HG03066 (cell line): ENCODE results near the gene GM2A.
"Not testable (repeated sequence)": the region's sequence is repeated elsewhere in the genome, so short reads cannot be mapped to it uniquely, and the experiment has no call there.

Experiments used
- ATAC-seq: cut with Tn5 transposase; IDR thresholded peaks from one replicate; pipeline ENCODE4 v1.9.1; 2021; ENCODE audit warnings: low read depth; ENCODE audit not compliant: unreplicated experiment

GM2A gene

DNA sequence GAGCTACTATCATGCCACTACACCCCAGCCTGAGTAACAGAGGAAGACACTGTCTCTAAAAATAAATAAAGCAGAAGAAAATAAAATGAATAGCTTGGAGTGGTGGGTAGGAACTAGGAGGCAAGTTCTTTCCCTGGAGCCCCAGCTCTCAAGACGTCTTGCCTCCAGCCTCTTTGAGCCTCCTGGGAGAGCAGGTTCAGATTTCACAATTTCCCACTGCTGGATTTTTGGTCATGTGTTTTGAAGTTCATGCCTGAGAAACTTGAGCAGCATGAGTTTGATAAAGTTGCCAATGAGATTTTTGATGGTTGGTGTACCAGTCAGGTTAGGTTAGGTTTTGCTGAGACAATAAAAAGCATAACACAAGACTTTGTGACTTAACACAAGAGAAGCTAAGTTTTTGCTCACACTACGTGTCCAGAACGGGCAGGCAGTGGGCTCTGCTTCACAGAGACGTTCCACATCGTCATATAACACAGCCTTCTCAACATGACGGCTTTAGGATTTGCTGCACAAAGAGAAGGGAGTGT lies 25.0 kb upstream of the GM2A start:
- no peak for ATAC-seq

DNA sequence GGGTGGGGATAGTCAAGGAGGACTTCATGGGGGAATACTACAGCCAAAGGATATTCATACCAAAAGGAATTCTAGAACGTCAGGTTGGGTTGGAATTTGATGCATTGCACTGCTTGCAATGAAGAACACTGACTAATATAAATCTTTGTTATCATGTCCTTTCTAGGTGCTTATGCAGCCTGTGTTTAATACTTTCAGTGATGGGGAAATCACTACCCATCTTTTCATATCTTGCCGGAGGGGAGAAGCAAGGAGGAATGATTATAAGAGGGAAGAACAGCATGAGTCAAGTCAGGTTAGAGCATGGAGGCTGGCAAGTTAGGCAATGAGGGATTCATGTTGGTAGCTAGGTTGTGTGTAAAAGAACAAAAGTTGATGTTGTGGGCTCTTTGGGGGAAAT lies 24.0 kb upstream of the GM2A start:
- no peak for ATAC-seq

- ATAC-seq = no peak
These were observed 22.8 kb upstream of the GM2A start for GRCh38 chr5:151230048-151230680.

DNA sequence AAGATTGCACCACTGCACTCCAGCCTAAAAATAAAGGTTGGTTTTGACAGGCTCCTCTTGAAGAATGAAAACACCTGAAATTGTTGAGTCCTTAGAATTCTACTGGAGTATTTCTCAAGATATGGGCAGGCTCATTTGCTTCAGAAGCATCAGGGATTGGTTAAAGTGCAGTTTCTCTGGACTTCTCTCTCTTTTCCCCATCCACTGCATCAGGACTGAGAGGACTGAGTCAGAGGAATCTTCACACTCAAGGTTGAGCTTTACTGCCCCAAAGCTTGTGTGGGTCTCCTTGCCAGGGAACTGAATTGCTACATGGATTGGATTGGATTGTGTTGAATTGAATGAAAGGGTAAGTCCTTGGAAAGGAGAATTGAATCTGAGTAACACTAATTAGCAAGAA lies 21.6 kb upstream of the GM2A start:
- no peak for ATAC-seq

DNA sequence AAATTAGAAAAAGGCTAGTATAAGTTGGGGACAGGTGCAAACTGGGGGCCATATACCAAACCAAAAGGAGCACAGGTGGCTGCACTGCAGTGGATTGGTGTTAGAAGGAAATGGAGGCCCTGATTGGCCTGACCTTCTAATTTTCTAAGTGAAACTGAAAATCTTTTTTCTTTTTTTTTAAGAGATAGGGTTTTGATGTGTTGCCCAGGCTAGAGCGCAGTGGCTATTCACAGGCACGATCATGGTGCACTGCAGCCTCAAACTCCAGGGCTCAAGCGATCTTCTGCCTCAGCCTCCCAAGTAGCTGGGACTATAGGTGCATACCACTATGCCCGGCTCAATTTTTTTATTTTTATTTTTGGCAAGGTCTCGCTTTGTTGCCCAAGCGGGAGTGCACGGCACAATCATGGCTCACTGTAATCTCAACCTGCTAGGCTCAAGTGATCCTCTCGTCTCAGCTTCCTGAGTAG lies 19.3 kb upstream of the GM2A start:
- ATAC-seq = peak; percentile 46

GRCh38 chr5:151234476-151235238 lies 18.3 kb upstream of the GM2A start:
- ATAC-seq = peak; percentile 81

DNA sequence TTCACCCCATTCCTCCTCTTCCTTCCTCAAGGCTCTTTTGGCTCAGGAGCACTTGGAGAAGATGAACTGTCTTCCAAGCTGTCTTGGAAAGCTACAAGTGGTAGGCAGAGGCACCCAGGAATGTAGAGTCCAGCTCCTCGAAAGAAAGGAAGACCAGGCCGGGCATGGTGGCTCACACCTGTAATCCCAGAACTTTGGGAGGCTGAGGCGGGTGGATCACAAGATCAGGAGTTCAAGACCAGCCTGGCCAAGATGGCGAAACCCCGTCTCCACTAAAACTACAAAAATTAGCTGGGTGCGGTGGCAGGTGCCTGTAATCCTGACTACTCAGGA lies 17.8 kb upstream of the GM2A start:
- ATAC-seq = not testable (repeated sequence)

DNA sequence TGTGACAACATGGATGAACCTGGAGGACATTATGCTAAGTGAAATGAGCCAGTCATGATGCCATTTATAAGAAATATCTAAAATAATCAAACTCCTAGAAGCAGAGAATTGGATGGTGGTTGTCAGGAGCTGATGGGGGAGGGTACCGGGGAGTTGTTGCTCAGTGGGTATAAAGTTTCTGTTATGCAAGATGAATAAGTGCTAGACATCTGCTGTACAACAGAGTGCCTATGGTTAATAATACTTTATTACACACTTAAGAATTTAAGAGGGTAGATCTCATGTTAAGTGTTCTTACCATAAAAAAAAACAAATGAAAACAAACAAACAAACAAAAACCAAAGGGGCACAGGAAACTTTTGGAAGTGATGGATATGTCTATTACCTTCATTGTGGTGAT lies 16.1 kb upstream of the GM2A start:
- no peak for ATAC-seq

DNA sequence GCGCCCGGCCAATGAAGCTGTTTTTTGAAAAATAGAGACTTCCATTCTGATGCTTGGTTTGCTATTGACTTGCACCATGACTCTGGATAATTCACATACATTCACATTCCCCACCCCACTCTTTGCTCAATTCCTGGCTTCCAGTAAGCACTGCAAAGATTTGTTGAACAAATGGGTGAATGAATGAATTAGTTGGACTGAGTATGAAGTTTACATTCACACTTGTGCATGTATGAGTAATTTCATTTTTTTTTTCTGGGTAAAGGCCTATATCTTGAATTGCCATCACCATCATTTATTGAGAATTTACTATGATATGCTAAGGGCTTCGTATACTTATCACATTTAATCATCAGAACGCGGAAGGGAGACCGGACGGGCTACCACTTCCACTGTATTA lies 15.3 kb upstream of the GM2A start:
- ATAC-seq = no peak

DNA sequence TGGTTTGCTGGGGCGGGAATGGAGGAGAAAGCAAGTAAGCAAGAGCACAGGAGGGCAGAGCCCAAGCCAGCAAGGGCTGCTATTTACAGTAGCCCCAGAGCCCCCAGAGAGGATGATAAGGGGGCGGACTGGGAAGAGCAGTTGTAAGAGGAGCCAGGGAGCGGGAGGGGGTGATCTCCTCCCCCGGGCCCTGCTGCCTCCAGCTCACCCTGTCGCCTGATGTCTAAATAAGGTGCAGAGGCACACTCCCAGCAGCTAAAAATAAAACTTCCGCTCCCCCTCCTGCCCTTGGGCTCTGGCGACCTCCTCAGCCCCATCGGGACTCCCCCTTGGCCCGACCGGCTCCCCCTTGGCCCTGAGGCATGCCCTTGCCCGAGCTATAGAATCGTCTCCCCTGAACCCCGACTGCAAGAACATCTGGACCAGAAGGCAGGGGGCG lies 14.7 kb upstream of the GM2A start:
- ATAC-seq = peak; percentile 25

DNA sequence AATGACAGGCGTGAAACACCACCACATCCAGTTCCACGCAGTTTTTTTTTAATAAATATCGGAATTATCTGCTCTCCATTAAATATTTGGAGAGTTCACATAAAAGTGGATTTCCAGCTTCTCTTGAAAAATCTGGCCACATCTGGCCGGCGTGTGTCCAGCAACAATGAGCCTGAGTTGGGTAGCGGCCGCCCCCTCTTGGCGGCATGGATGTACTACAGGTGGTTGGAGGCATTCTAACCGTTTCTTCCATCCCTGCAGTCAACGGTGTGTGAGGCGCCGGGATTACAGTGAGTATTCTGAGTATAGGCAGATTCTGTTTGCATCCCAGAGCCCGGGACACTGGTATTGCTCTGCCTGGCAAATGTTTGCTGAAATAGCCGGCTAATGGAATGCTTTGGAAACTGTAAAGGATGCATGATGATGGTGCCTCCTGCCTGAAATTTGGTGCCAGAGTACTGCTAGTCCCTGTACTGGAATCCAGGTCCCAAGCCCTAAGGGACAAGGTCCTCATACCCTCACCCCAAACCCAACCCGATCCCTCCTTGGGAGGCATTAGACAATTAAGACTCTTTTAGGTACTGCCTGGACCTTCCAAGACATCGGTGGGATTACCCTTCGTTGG lies 13.6 kb upstream of the GM2A start:
- ATAC-seq = no peak

DNA sequence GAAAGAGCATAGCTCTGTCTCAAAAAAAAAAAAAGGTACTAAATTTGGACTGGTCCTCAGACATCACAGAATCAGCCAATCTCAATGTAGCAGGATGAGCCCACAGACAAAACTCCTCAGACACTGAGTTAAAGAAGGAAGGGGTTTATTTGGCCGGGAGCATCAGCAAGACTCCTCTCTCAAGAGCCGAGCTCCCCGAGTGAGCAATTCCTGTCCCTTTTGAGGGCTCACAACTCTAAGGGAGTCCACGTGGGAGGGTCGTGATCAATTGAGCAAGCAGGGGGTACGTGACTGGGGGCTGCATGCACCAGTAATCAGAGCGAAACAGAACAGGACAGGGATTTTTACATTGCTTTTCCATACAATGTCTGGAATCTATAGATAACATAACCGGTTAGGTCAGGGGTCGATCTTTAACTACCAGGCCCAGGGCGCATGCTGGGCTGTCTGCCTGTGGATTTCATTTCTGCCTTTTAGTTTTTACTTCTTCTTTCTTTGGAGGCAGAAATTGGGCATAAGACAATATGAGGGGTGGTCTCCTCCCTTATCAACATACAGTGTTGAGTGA lies 12.6 kb upstream of the GM2A start:
- not testable (repeated sequence) for ATAC-seq

DNA sequence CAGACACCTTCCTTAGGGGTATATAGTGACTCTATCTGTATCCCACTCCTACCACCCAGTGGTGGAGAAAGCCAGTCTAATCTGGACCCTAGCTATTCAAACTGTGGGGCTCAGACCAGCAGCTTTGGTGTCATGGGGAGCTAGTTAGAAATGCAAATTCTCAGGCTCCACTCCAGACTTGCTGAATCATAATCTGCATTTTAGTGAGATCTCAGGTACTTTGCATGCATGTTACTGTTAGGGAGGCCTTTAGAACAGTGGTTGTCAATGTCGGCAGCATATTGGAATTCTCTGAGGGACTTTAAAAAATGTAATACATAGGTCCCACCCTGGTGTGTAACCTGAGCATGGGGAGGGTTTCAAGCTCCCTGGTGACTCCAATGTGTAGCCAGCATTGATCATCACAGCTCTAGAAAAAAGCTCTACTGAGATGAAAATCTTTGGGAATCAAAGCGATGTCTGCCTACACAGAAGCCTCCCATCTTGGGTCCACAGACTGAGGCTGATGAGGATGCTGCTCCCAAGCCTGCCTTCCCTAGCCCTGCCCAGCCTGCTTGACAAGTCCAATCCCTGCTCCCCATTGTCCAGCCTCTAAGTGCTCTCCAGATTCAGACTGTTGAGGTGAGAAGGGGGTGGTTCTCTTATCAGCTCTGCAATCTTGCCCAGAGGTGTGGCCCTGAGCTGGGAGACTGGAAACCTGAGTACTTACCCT lies 11.9 kb upstream of the GM2A start:
- ATAC-seq = no peak

DNA sequence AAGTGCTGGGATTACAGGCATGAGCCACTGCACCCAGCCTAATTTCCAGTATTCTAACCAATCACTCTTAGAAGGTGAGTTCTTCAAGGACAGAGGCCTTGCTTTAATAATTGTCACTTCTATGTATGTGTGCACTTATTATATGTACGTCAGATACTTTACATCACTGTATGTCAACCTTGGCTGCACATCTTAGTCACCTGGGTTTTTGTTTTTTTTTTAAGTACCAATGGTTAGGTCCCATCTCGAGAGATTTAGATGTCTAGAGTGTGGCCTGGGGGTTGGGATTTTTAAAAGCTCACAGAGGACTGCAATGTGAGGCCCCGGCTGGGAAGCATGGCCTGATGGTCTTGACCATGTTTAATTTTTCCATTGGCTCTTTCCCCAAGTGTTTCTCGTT lies 9.9 kb upstream of the GM2A start:
- no peak for ATAC-seq

GRCh38 chr5:151243564-151243963 lies 9.4 kb upstream of the GM2A start:
- no peak for ATAC-seq

GRCh38 chr5:151244206-151244605 lies 8.8 kb upstream of the GM2A start:
- ATAC-seq = no peak

- ATAC-seq = no peak
These were observed 7.2 kb upstream of the GM2A start for GRCh38 chr5:151245680-151246219.

DNA sequence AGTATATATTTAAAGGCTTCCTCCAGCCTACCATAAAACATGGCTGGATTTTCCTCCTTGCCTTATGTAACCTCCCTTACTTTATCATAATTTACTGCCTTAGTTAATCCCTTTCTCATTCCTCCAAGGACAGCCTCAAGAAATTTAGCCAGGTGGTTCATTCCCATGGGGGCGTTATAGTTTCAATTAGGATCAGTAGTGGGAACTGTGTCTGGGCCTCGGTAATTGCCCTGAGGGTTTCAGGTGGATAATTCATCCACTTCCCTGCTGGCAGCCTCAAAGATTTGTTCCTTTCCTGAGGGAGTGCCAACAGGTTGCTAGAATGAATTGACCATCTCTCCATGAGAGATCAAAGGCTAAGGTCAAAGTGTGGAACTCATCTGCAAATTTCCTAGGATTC lies 4.3 kb upstream of the GM2A start:
- ATAC-seq = no peak

- ATAC-seq = no peak
These were observed 3.7 kb upstream of the GM2A start for GRCh38 chr5:151249281-151249680.

- no peak for ATAC-seq
These were observed 2.5 kb upstream of the GM2A start for GRCh38 chr5:151250346-151251000.
